GM18868 (cell line): ENCODE measurements around the gene ENTPD2.

ENCODE experiments used
- ATAC-seq: cut with Tn5 transposase; IDR thresholded peaks from one replicate; pipeline ENCODE4 v1.9.1; 2021; ENCODE audit warnings: mild to moderate bottlenecking, moderate library complexity; ENCODE audit not compliant: unreplicated experiment

Gene ENTPD2

GRCh38 chr9:137032858-137033257, 21.0 kb downstream of the ENTPD2 start:
- no peak for ATAC-seq

- no peak for ATAC-seq
Observed at GRCh38 chr9:137031904-137032640, 21.8 kb downstream of the ENTPD2 start, which contains the start of gene FUT7. TSS of gene FUT7 (minus strand) at chr9:137032088. CDS start at chr9:137031991, 97 bp downstream.

GRCh38 chr9:137030538-137031527, 23.0 kb downstream of the ENTPD2 start:
- ATAC-seq, result no peak

- no peak for ATAC-seq
Observed at GRCh38 chr9:137030006-137030405, 23.9 kb downstream of the ENTPD2 start.

DNA sequence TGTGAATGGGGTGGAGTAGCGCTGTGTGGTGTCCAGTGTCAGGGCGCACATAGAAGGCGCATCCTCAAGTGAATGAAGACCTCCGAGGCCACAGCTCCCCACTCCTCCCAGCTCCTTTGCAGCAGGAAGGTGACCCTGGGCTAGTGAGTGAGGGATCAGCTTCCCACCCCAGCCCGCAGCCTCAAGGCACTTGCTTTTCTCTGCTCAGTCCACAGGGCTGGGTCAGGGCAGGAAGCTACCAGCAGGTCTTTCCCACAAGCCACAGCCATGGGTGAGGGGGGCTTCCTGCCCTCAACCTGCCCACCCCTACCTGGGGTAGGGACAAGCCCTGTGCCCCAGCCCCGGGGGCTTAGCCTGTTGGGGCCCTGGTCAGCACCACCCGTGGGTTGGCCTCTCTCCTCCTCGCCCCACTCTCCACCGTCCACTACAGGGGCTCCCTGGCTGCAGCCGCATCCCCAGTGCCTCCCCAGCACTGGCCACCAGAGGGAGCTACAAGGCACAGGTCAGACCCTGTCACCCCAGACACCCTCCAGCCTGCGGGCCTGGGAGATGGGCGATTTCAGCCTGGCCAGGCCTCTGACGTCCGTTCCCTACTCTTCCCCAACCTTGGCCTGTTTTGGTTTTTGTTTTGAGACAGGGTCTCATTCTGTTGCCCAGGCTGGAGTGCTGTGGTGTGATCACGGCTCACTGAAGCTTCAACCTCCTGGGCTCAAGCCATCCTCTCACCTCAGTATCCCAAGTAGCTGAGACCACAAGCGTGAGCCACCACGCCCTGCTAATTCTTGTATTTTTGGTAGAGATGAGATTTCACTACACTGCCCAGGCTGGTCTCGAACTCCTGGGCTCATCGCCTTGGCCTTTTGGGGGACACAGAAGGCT, 24.6 kb downstream of the ENTPD2 start:
- ATAC-seq, result no peak

- no peak for ATAC-seq
Observed at GRCh38 chr9:137028263-137029057, 25.4 kb downstream of the ENTPD2 start.

DNA sequence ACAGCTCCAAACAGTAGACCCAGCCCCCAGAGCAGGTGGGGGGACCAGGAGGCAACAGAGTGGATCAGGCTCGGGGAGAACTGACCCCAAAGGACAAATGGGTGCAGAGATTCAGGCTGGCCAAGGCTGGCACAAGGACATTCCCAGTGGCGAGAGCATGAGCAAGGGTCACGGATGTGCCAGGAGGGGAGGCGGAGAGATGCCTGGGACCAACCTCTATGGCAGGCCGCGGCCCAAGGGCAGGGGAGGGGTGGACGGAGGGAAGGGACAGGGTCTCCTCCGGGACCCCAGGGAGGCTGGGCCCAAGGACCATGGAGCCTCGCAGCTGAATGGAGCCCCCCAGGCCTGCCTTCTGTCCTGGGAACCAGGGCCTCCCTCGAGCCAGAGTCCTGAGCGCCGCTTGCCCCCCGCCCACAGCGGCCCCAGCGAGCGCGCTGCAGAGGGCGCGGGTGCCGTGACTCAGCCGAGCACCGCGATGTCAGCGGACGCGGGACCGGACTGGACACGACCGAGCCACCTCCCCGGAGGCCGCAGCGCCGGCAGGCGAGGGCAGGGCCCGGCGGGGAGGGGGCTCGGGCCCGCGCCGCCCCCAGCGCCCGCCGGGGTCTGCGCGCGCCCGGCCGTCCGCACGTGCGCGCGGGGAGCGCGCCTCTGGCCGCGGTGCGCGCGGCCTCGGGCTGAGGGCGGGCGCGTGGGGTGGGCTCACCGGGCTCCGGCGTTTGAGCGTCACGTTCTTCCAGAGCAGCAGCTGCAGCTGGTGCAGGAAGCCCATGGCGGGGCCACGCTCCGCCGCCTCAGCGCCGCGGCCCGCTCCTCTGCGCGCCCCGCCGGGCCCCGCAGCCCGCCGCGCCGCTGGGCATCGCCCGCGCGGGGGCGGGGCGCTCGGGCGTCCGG, 26.2 kb downstream of the ENTPD2 start, which contains the start of gene ABCA2:
Gene ABCA2, minus strand, starts transcription at position 869 of the 894 bp plus-strand sequence. Its CDS starts 97 bp downstream, at position 772.
- ATAC-seq, result no peak

- ATAC-seq, result no peak
Observed at GRCh38 chr9:137026828-137027227, 27.0 kb downstream of the ENTPD2 start.

DNA sequence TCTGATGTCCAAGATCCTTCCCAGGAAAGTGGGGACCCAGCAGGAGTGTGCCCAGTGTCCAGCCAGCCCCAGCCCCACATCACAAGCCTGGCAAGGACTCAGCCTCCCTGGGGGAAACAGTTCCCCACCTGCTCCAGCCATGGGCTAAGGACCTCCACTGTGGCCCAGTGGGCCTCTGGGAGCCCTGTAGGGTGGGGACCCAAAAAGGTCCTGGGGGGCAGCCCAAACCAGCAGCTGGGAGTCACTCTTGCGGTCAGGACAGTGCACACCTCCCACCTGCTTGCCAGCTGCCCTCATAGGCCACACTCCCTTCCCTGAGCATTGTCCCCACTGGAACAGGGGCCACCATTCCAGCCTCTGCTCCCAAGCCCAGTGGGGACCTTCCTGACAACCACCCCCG, 27.5 kb downstream of the ENTPD2 start:
- ATAC-seq, result no peak

DNA sequence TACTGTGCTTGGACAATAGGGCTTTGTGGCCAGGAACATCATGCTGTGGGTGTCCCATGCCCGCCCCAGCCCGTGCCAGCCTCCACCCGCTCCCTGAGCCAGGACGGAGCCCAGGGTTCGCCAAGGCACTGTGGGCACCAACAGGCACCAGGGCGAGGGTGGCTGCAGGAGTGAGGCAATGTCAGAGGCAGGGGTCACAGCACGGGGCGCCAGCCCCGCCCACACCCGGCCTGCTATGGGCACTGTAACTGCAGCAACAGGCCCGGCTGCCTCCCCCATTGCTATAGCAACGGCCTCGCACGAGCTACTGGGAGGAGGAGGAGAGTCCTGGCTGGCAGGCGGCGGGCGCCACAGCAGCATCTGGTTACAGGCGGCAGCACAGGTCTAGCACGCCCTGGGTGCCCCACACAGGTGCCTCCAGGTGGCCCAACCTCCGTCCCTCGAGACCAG, 28.3 kb downstream of the ENTPD2 start:
- no peak for ATAC-seq

DNA sequence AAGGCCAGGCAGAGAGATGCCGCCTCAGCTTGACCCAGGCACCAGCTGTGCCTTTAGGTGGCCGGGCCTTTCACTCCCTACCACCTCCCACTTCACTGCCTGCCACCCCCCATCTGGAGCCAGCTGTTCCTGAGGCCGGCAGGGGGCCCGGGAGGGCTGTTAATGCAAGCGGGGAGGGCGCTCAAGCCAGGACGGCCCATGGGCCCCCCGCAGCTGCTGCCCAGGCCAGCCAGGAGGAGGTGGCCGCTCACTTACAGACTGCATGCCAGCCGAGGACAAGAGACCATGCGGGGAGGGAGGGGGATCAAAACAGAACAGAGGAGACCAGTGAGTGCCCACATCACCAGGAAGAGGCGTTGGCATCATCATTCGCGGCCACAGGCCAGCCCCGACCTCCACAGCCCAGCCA, 30.3 kb downstream of the ENTPD2 start:
- no peak for ATAC-seq

GRCh38 chr9:137023157-137023556, 30.7 kb downstream of the ENTPD2 start:
- ATAC-seq, result no peak

DNA sequence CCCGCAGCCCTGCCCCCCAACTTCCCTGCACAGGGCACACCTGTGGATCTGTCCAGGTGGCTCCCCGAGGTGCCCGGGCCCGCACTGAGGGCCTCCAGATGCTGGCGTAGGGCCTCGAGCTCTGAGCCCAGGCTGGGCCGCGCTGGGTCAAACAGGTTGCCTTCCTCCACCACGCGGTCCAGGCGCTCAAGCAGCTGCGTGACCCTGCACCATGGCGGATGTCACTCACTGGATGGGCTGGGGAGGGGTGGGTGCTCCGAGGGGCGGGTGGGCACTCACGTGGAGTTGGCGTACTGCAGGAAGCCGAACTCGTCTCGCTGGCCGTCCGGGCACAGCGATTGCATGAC, 31.2 kb downstream of the ENTPD2 start:
- no peak for ATAC-seq

- ATAC-seq, result no peak
Observed at GRCh38 chr9:137021979-137022661, 31.7 kb downstream of the ENTPD2 start.

GRCh38 chr9:137021568-137021978, 32.3 kb downstream of the ENTPD2 start:
- no peak for ATAC-seq

DNA sequence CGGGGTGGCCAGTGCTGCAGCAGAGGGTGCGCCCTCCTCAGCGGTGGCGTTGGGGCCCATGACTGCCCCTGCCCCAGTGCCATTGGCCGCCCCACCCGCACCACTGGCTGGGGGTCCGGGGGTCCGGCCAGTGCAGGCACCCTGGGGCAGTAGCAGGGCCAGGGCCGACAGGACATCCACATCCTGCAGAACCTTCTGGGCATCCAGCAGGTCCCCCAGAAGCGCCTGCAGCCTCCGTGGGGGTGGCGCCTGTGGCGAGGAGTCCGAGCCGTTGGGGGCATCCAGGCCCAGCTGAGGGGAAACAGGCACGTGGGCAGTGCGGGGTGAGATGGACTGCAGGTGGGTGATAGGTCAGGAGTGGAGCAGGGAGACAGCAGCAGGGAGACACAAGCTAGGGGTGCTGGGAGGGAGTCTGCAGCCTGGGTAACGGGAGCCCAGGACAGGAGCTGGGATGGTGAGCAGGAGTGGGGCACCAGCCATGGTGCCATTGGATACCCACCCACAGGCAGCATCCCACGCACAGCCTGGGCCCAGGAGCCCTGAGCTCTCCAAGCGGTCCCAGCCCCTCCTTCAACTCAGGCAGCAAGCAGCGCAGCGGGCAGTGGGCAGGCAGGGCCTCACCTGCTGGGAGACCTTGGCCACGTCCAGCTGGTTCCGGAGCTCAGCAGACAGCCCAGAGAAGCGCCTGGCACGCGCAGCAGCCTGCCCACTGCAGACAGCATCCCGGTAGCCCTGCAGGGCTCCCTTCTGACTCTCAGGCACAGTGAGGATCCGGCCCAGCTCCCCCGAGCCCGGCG, 32.9 kb downstream of the ENTPD2 start:
- ATAC-seq, result no peak

- ATAC-seq, result no peak
Observed at GRCh38 chr9:137019891-137020683, 33.8 kb downstream of the ENTPD2 start.
